Mesenchymal stem cell (in vitro differentiated cells and primary cell): ENCODE measurements around the gene PSG5.
"Not testable (repeated sequence)": the region's sequence is repeated elsewhere in the genome, so short reads cannot be mapped to it uniquely, and the experiment has no call there.

Experiments used
- DNase-seq: peaks from one replicate; pipeline ENCODE4 v3.0.0-alpha.2; 2013
- H2AFZ ChIP-seq: one replicate; pipeline ENCODE4 v1.6.1; 2013; ENCODE audit warnings: low read depth, mild to moderate bottlenecking, control low read depth, inconsistent platforms, low read length, moderate library complexity
- H2AK5ac ChIP-seq: 2 replicates; pipeline ENCODE4 v1.6.1; 2013; ENCODE audit warnings: low read length, moderate library complexity, mild to moderate bottlenecking, inconsistent platforms; ENCODE audit not compliant: severe bottlenecking
- H2BK120ac ChIP-seq: one replicate; pipeline ENCODE4 v1.6.1; 2013; ENCODE audit warnings: low read depth, mild to moderate bottlenecking, inconsistent platforms, low read length, moderate library complexity
- H2BK12ac ChIP-seq, 2 experiments: one replicate each; pipeline ENCODE4 v1.6.1; 2013; ENCODE audit warnings: inconsistent platforms in 2 of 2, low read length in 2 of 2, mild to moderate bottlenecking in 2 of 2, moderate library complexity in 2 of 2, control low read depth in 1 of 2
- H2BK15ac ChIP-seq: one replicate; pipeline ENCODE4 v1.6.1; 2013; ENCODE audit warnings: mild to moderate bottlenecking, low read depth, inconsistent platforms; ENCODE audit not compliant: poor library complexity, severe bottlenecking
- H2BK5ac ChIP-seq: 2 replicates; pipeline ENCODE4 v1.6.1; 2013; ENCODE audit warnings: low read depth, mild to moderate bottlenecking, low read length, control low read depth, inconsistent platforms; ENCODE audit not compliant: poor library complexity, severe bottlenecking
- H3K14ac ChIP-seq, 2 experiments: one replicate each; pipeline ENCODE4 v1.6.1; 2013; ENCODE audit warnings: inconsistent platforms in 2 of 2, low read length in 2 of 2, control low read depth in 1 of 2, mild to moderate bottlenecking in 1 of 2, moderate library complexity in 1 of 2
- H3K18ac ChIP-seq, 2 experiments: one replicate each; pipeline ENCODE4 v1.6.1; 2013; ENCODE audit warnings: inconsistent platforms in 2 of 2, low read length in 2 of 2, control low read depth in 1 of 2, low read depth in 1 of 2, mild to moderate bottlenecking in 1 of 2
- H3K23ac ChIP-seq, 2 experiments: one replicate each; pipeline ENCODE4 v1.6.1; 2013; ENCODE audit warnings: inconsistent platforms in 2 of 2, low read length in 2 of 2, mild to moderate bottlenecking in 2 of 2, moderate library complexity in 2 of 2, control low read depth in 1 of 2
- H3K27ac ChIP-seq: 2 replicates; pipeline ENCODE4 v1.5.1; 2013; ENCODE audit warnings: mild to moderate bottlenecking, moderate library complexity, low read length, control low read depth, inconsistent platforms; ENCODE audit not compliant: poor library complexity, severe bottlenecking
- H3K27me3 ChIP-seq, 2 experiments: 2 replicates each; pipeline versions ENCODE4 v1.6.1 to v1.7.0; 2013; ENCODE audit warnings: low read length in 2 of 2, mild to moderate bottlenecking in 2 of 2, moderate library complexity in 2 of 2, control low read depth in 1 of 2, inconsistent platforms in 1 of 2; ENCODE audit not compliant: control insufficient read depth in 1 of 2, insufficient read depth in 1 of 2
- H3K36me3 ChIP-seq, 2 experiments: 2 replicates each; pipeline versions ENCODE4 v1.6.1 to v1.7.0; 2013; ENCODE audit warnings: low read length in 2 of 2, control low read depth in 1 of 2, inconsistent platforms in 1 of 2, low read depth in 1 of 2, mild to moderate bottlenecking in 1 of 2; ENCODE audit not compliant: insufficient read depth in 2 of 2, control insufficient read depth in 1 of 2
- H3K4ac ChIP-seq, 2 experiments: one replicate each; pipeline ENCODE4 v1.6.1; 2013; ENCODE audit warnings: inconsistent platforms in 2 of 2, low read length in 2 of 2, mild to moderate bottlenecking in 2 of 2, moderate library complexity in 2 of 2, control low read depth in 1 of 2, low read depth in 1 of 2
- H3K4me1 ChIP-seq: 2 replicates; pipeline ENCODE4 v1.6.1; 2013; ENCODE audit warnings: low read depth, low read length, control low read depth; ENCODE audit not compliant: control insufficient read depth, insufficient read depth
- H3K4me2 ChIP-seq: 2 replicates; pipeline ENCODE4 v1.6.1; 2013; ENCODE audit warnings: low read length, mild to moderate bottlenecking, inconsistent platforms; ENCODE audit not compliant: poor library complexity, severe bottlenecking
- H3K4me3 ChIP-seq, 2 experiments: 2 replicates each; pipeline versions ENCODE4 v1.5.1 to v1.7.0; 2013; ENCODE audit warnings: low read length in 2 of 2, mild to moderate bottlenecking in 2 of 2, control low read depth in 1 of 2, low read depth in 1 of 2; ENCODE audit not compliant: insufficient read depth in 1 of 2
- H3K79me1 ChIP-seq: replicated peaks from 2 replicates; pipeline ENCODE4 v1.6.1; 2013; ENCODE audit warnings: mild to moderate bottlenecking, control low read depth, low read length, inconsistent platforms; ENCODE audit not compliant: poor library complexity, severe bottlenecking
- H3K9ac ChIP-seq: 2 replicates; pipeline ENCODE4 v1.7.0; 2013; ENCODE audit warnings: mild to moderate bottlenecking, low read length, moderate library complexity
- H3K9me3 ChIP-seq: 2 replicates; pipeline ENCODE4 v1.7.0; 2013; ENCODE audit warnings: mild to moderate bottlenecking, low read length; ENCODE audit not compliant: control insufficient read depth
- H4K8ac ChIP-seq: one replicate; pipeline ENCODE4 v1.6.1; 2013; ENCODE audit warnings: inconsistent platforms, mild to moderate bottlenecking, low read length, moderate library complexity
- H4K91ac ChIP-seq: one replicate; pipeline ENCODE4 v1.6.1; 2013; ENCODE audit warnings: mild to moderate bottlenecking, low read length, inconsistent platforms
- WGBS: methylation state at CpG from one replicate; pipeline ENCODE4 v1.1.7; 2013; ENCODE audit warnings: mixed read lengths; 5-methylcytosine and 5-hydroxymethylcytosine counted together

Gene PSG5

DNA sequence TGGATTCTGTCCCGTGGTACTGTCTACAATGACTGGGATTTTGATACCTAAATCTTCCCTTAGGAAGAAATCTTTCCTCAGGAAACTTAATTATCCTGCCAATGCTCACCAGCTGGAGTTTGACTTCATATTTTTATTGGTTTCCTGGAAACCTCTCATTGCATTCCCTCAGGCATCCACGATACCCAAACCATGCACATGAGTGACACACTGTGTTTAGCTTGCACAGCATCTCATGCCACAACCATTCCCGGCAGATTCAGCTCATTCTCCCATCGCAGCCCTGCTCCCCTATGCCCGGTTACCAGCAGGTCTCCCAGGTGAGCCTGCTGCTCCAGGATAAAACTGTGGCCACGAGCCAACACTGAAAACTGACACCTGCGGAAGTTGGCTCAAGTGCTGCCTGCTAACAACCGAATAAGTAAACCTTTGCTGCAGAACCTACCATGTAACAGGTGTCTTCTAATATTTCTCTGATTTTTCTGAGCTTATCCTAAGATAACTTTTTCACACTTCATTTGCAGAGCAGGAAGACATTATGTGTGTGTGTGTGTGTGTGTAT is 55.0 kb downstream of the PSG5 start:
- H2BK5ac ChIP-seq = not testable (repeated sequence)

DNA sequence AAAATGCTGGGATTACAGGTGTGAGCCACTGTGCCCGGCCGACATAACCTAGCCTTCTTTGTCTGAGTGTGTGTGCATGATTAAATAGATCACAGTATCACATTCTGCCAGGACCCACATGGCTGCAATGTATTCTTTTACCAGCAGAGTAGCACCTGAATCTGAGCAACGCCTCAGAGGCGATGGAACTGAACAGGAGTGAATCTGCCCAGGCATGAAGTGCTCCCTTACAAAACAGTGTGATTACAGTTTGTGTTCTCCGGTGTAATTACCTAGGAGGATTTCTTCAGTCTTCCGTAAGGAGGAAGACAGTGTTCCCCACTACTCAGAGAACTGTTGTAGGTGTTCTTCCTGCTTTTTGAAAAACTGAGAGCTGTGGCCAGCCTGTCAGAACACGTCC is 57.1 kb downstream of the PSG5 start:
- not testable (repeated sequence) for H3K4ac ChIP-seq, H4K91ac ChIP-seq, H3K27ac ChIP-seq, H3K9me3 ChIP-seq, H2AFZ ChIP-seq, H3K23ac ChIP-seq, DNase-seq, H2BK5ac ChIP-seq, H2BK12ac ChIP-seq, H3K18ac ChIP-seq, H3K4me1 ChIP-seq, H3K4me2 ChIP-seq, H3K9ac ChIP-seq, H2BK15ac ChIP-seq, H3K14ac ChIP-seq, H2AK5ac ChIP-seq, H3K27me3 ChIP-seq, H2BK120ac ChIP-seq, H3K36me3 ChIP-seq, H4K8ac ChIP-seq, H3K79me1 ChIP-seq, H3K4me3 ChIP-seq
- WGBS = 57% methylated on average over 5 of the region's 7 CpGs

More for the DNA sequence above, 55.0 kb downstream of the PSG5 start:
- not testable (repeated sequence) for H3K9ac ChIP-seq, H4K91ac ChIP-seq, H2BK120ac ChIP-seq, H3K4ac ChIP-seq, H2AK5ac ChIP-seq, H3K36me3 ChIP-seq, H3K4me1 ChIP-seq, H3K4me3 ChIP-seq, H2BK15ac ChIP-seq, H3K18ac ChIP-seq, H2AFZ ChIP-seq, H3K9me3 ChIP-seq, H3K4me2 ChIP-seq, H3K27me3 ChIP-seq, H2BK12ac ChIP-seq, H3K79me1 ChIP-seq, H3K14ac ChIP-seq, H3K23ac ChIP-seq, H3K27ac ChIP-seq, H4K8ac ChIP-seq, DNase-seq
- WGBS = 53% methylated on average over 8 of the region's 8 CpGs

DNA sequence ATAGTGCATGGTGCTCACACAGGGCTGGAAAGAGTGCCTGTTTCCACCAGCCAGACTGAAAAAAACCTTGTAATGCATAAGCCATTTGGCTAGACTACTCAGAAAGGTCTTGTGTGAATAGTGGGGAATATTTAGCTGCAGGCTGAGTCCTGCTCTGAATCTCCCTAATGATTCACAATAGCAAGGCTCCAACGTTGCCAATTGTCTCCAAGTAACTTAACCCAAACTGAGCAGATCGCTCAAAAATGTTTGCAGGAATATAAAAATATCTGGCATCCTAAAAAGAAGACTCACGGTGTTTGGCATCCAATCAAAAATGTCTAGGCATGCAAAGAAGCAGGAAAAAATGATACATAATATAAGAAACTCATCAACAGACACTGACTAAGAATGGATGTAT is 59.0 kb downstream of the PSG5 start:
- H3K27me3 ChIP-seq, H3K36me3 ChIP-seq, H3K4me3 ChIP-seq, H2BK120ac ChIP-seq, H3K79me1 ChIP-seq, H2AFZ ChIP-seq, H3K4me1 ChIP-seq, H3K4me2 ChIP-seq, H3K27ac ChIP-seq, H2BK5ac ChIP-seq, H3K14ac ChIP-seq, DNase-seq, H3K23ac ChIP-seq, H3K9me3 ChIP-seq, H4K8ac ChIP-seq, H4K91ac ChIP-seq, H2AK5ac ChIP-seq, H3K4ac ChIP-seq, H3K18ac ChIP-seq, H2BK15ac ChIP-seq, H3K9ac ChIP-seq, H2BK12ac ChIP-seq: not testable (repeated sequence)
- WGBS = 57% methylated on average over 2 of the region's 3 CpGs

DNA sequence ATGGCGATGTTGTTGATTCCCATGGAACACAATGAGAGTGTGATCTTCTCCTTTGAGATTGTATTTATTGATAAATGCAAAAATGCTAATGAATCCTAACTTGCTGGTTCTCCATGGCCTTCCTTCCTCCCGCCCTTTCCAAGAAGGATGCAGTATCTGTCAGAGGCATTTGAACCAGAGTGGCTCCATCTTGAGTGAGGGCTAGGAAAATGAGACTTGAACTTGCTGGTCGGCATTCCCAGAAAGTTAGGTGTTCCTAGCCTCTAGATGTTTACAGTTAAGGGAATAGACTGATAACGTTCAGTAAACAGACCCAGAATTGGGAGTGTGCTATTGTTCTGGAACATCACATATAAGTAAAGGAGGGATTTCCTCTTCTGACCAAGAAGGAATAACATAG is 59.6 kb downstream of the PSG5 start:
- Histone ChIP-seq H3K23ac (no peak overlapping the region), H4K8ac (no peak overlapping the region), H2BK5ac (no peak overlapping the region), H3K18ac (no peak overlapping the region), H3K27me3 (no peaks in the 10 kb centered on the region), H3K4me3 (no peak overlapping the region), H3K36me3 (no peaks in the 10 kb centered on the region), H2BK12ac (no peak overlapping the region), H2AK5ac (no peak overlapping the region), H2BK15ac (no peak overlapping the region), H3K9ac (no peak overlapping the region), H2AFZ (no peak overlapping the region), H4K91ac (no peak overlapping the region), H3K4ac (no peak overlapping the region), H3K9me3 (no peaks in the 10 kb centered on the region), H3K4me1 (no peaks in the 10 kb centered on the region), H3K14ac (no peak overlapping the region), H2BK120ac (no peak overlapping the region), H3K27ac (no peak overlapping the region), H3K4me2 (no peak overlapping the region), H3K79me1 (no peaks in the 10 kb centered on the region)
- no peak for DNase-seq
- 51% methylated on average over 4 of the region's 4 CpGs for WGBS
